K562 (cell line): ENCODE data around the gene RND1. TPM values are rescaled to one million over a fixed set of nuclear protein-coding genes. Genes with fewer than 3 reads are reported as not detected.
"Not testable (repeated sequence)": the region's sequence is repeated elsewhere in the genome, so short reads cannot be mapped to it uniquely, and the experiment has no call there.

Source experiments
- ATAC-seq: fragments of 200-7000 bp; cut with Tn5 transposase; 3 replicates; pipeline ENCODE4 v1.9.1; 2020; ENCODE audit warnings: moderate library complexity
- BruUV-seq: library from RNA; stranded (reverse); fragments of 400-500 nt; replicated peaks from 2 replicates; lab custom pipeline; 2021; lab: Mats Ljungman, UMichigan
- CTCF ChIA-PET: fragments of 300-600 bp; formaldehyde crosslinking; extraction: SDS; loops from one replicate; lab custom pipeline; 2021; ENCODE audit warnings: low intra/inter-chr PET ratio; lab: Yijun Ruan, JAX
- POLR2A ChIA-PET: fragments of 300-600, 350-650 bp; sonication (Branson Sonifier 250); formaldehyde crosslinking; extraction: SDS; loops from one replicate; lab custom pipeline; 2021; ENCODE audit warnings: antibody characterized with exemption, inconsistent platforms; lab: Yijun Ruan, JAX
- DNase-seq, 4 experiments: peaks; one replicate each; pipeline versions ENCODE4 v3.0.0 to v3.0.0-alpha.2; 2011 to 2018; ENCODE audit warnings: low spot score in 3 of 4, mixed read lengths in 3 of 4; ENCODE audit errors: extremely low read depth in 1 of 4
- FAIRE-seq: peaks from 2 replicates; lab custom pipeline; 2011; peaks lifted over from hg19 to GRCh38; lab: Jason Lieb, UNC
- H2AFZ ChIP-seq: 2 replicates; pipeline ENCODE4 v1.6.0; 2011; ENCODE audit warnings: low read depth, low read length, control low read depth, inconsistent platforms
- H3K27ac ChIP-seq: fragments of 200-600 bp; 3 replicates; pipeline ENCODE4 v1.8.0; 2011; ENCODE audit warnings: low read depth, mild to moderate bottlenecking, control low read depth, inconsistent platforms, low read length, moderate library complexity, mixed read lengths; ENCODE audit errors: extremely low read depth
- H3K27me3 ChIP-seq, 2 experiments: fragments of 300-600 bp in 1 of 2; 2 replicates in 1 of 2; 3 replicates in 1 of 2; pipeline versions ENCODE4 v1.6.0 to v1.8.0; 2011; ENCODE audit warnings: inconsistent platforms in 2 of 2, low read length in 2 of 2, mild to moderate bottlenecking in 1 of 2, mixed read lengths in 1 of 2, moderate library complexity in 1 of 2; ENCODE audit not compliant: control insufficient read depth in 2 of 2, insufficient read depth in 2 of 2
- H3K36me3 ChIP-seq: fragments of 300-600 bp; 3 replicates; pipeline ENCODE4 v1.8.0; 2011; ENCODE audit warnings: mild to moderate bottlenecking, low read length, inconsistent platforms; ENCODE audit not compliant: control insufficient read depth, insufficient read depth
- H3K4me1 ChIP-seq, 2 experiments: fragments of 200-600 bp in 1 of 2; replicated peaks in 1 of 2; 2 replicates in 1 of 2; 3 replicates in 1 of 2; pipeline versions ENCODE4 v1.5.1 to v1.8.0; 2011; ENCODE audit warnings: inconsistent platforms in 2 of 2, low read length in 2 of 2, mild to moderate bottlenecking in 1 of 2, mixed read lengths in 1 of 2, moderate library complexity in 1 of 2; ENCODE audit not compliant: control insufficient read depth in 2 of 2, insufficient read depth in 2 of 2
- H3K4me2 ChIP-seq: 2 replicates; pipeline ENCODE4 v1.6.1; 2011; ENCODE audit warnings: low read length, control low read depth, inconsistent platforms, mixed read lengths; ENCODE audit not compliant: insufficient read depth
- H3K4me3 ChIP-seq: fragments of 200-600 bp; sonication (generic), shearing (Covaris generic); 2 replicates; pipeline ENCODE4 v1.5.1; 2016; ENCODE audit warnings: control low read depth, inconsistent platforms
- H3K79me2 ChIP-seq: fragments of 200-600 bp; 3 replicates; pipeline ENCODE4 v1.8.0; 2011; ENCODE audit warnings: low read length, inconsistent platforms; ENCODE audit not compliant: control insufficient read depth, insufficient read depth
- H3K9ac ChIP-seq, 2 experiments: 2 replicates each; pipeline versions ENCODE4 v1.6.0 to v1.6.1; 2011; ENCODE audit warnings: low read depth in 2 of 2, low read length in 2 of 2, control low read depth in 1 of 2, inconsistent platforms in 1 of 2, mild to moderate bottlenecking in 1 of 2, mixed read lengths in 1 of 2; ENCODE audit not compliant: insufficient read depth in 1 of 2
- H3K9me1 ChIP-seq: one replicate; pipeline ENCODE4 v1.6.0; 2011; ENCODE audit warnings: inconsistent platforms, mild to moderate bottlenecking, low read length, moderate library complexity; ENCODE audit not compliant: control insufficient read depth, insufficient read depth
- H3K9me3 ChIP-seq: replicated peaks from 2 replicates; pipeline ENCODE4 v1.5.1; 2011; ENCODE audit warnings: low read depth, low read length, inconsistent platforms; ENCODE audit not compliant: control insufficient read depth, insufficient read depth
- H4K20me1 ChIP-seq: replicated peaks from 2 replicates; pipeline ENCODE4 v1.6.1; 2011; ENCODE audit warnings: low read length, inconsistent platforms, mixed read lengths; ENCODE audit not compliant: control insufficient read depth, insufficient read depth
- ARNT ChIP-seq, 2 experiments: fragments of 450-650 bp; IDR thresholded peaks; 2 replicates each; pipeline ENCODE4 v1.6.1; 2016; ENCODE audit warnings: mild to moderate bottlenecking in 1 of 2
- CBFA2T3 ChIP-seq: fragments of 450-650 bp; IDR thresholded peaks from 2 replicates; pipeline ENCODE4 v1.6.1; 2017
- FOXJ3 ChIP-seq: sonication (generic); formaldehyde crosslinking; IDR thresholded peaks from 2 replicates; pipeline ENCODE4 v1.4.0; 2020; ENCODE audit warnings: mild to moderate bottlenecking, missing genetic modification reagents
- HDAC3 ChIP-seq: fragments of 450-650 bp; IDR thresholded peaks from 2 replicates; pipeline ENCODE4 v1.6.1; 2018; ENCODE audit warnings: borderline replicate concordance, mild to moderate bottlenecking, moderate library complexity; ENCODE audit not compliant: partially characterized antibody
- HMGN3 ChIP-seq: IDR thresholded peaks from 2 replicates; pipeline ENCODE4 v1.6.1; 2011; ENCODE audit warnings: borderline replicate concordance, low read depth, mild to moderate bottlenecking, mixed read lengths, low read length; ENCODE audit not compliant: insufficient read length; ENCODE audit errors: extremely low read depth
- MAZ ChIP-seq, 2 experiments: fragments of 450-650 bp in 1 of 2; sonication (generic) in 1 of 2; formaldehyde crosslinking; IDR thresholded peaks in 1 of 2; conservative IDR thresholded peaks in 1 of 2; 2 replicates each; pipeline versions ENCODE4 v1.4.0 to v1.5.0; 2020; ENCODE audit warnings: mild to moderate bottlenecking in 1 of 2, missing genetic modification reagents in 1 of 2
- MTA1 ChIP-seq: fragments of 450-650 bp; IDR thresholded peaks from 2 replicates; pipeline ENCODE4 v1.6.1; 2017; ENCODE audit warnings: borderline replicate concordance
- SLC30A9 ChIP-seq: fragments of 250-450 bp; sonication (Bioruptor Pico); IDR thresholded peaks from 2 replicates; pipeline ENCODE4 v1.8.0; 2022; ENCODE audit warnings: mild to moderate bottlenecking, moderate library complexity
- SP2 ChIP-seq: IDR thresholded peaks from 2 replicates; pipeline ENCODE4 v1.6.1; 2011; ENCODE audit warnings: mild to moderate bottlenecking, low read depth, low read length, moderate library complexity; ENCODE audit not compliant: poor library complexity, severe bottlenecking; ENCODE audit errors: extremely low read depth
- STAG1 ChIP-seq: sonication (generic); formaldehyde crosslinking; IDR thresholded peaks from 2 replicates; pipeline ENCODE4 v1.5.0; 2020; ENCODE audit warnings: missing genetic modification reagents, borderline replicate concordance
- STAT5A ChIP-seq: IDR thresholded peaks from 2 replicates; pipeline ENCODE4 v1.6.1; 2012; ENCODE audit warnings: low read length, inconsistent platforms, borderline replicate concordance
- TAF9B ChIP-seq: fragments of 450-650 bp; IDR thresholded peaks from 2 replicates; pipeline ENCODE4 v1.6.1; 2018; ENCODE audit warnings: mild to moderate bottlenecking; ENCODE audit not compliant: partially characterized antibody
- TCF3 ChIP-seq: sonication (generic); formaldehyde crosslinking; IDR thresholded peaks from 2 replicates; pipeline ENCODE4 v1.4.0; 2020; ENCODE audit warnings: mild to moderate bottlenecking, missing genetic modification reagents
- TFAM ChIP-seq: fragments of 250-450 bp; sonication (Bioruptor Pico); conservative IDR thresholded peaks from 2 replicates; pipeline ENCODE4 v1.5.0; 2021; ENCODE audit warnings: mild to moderate bottlenecking, moderate library complexity
- TSC22D4 ChIP-seq: fragments of 450-650 bp; IDR thresholded peaks from 2 replicates; pipeline ENCODE4 v1.6.1; 2016; ENCODE audit warnings: missing genetic modification characterization, missing biosample characterization, control low read depth
- ZEB2 ChIP-seq: fragments of 450-650 bp; IDR thresholded peaks from 2 replicates; pipeline ENCODE4 v1.6.1; 2016
- WGBS: fragments of 100-300 bp; shearing (Covaris generic); methylation state at CpG from one replicate; pipeline ENCODE4 v1.1.6; 2016; ENCODE audit warnings: low coverage, mixed read lengths; ENCODE audit not compliant: insufficient coverage; ENCODE audit errors: missing lambda C conversion rate; 5-methylcytosine and 5-hydroxymethylcytosine counted together
- in situ Hi-C: fragments of 300-500 bp; cut with MboI; formaldehyde crosslinking; loops from 4 replicates; pipeline ENCODE4 v1.15.0; 2018; ENCODE audit warnings: inconsistent platforms, mixed read lengths
- intact Hi-C: fragments of 100-400 bp; cut with micrococcal nuclease; formaldehyde crosslinking; loops from 2 replicates; pipeline ENCODE4 v1.14.2; 2022
- polyA plus RNA-seq, 8 experiments: library from polyadenylated mRNA; depleted of rRNA in 4 of 8; stranded (reverse) in 5 of 8; unstranded in 3 of 8; fragments of >200 nt; fragmentation: Nextera tagmentation in 2 of 8; fragmentation: Illumina TruSeq in 1 of 8; extraction: Ambion mirVana in 2 of 8; extraction: Trizol in 1 of 8; gene quantifications; 2 replicates each; pipeline versions ENCODE4 v1.2.1 to v1.2.3, GENCODE V29; 2011 to 2014; ENCODE audit warnings: inconsistent platforms in 1 of 8, missing spikeins in 1 of 8
- total RNA-seq, 7 experiments: library from RNA; depleted of rRNA in 6 of 7; stranded (reverse); fragments of >200 nt in 6 of 7; fragmentation: Illumina TruSeq in 2 of 7; extraction: Trizol in 2 of 7; gene quantifications; 2 replicates each; pipeline versions ENCODE4 v1.2.1 to v1.2.3, GENCODE V29; 2011 to 2021; ENCODE audit warnings: low replicate concordance in 1 of 7

The RND1 gene
- total and polyA plus RNA-seq, 9 of the 15 experiments (the other 6 are each of a cell fraction or from before 2014, with no cell fraction given): 0.18 to 0.78 (median 0.58) TPM; not detected in 2

DNA sequence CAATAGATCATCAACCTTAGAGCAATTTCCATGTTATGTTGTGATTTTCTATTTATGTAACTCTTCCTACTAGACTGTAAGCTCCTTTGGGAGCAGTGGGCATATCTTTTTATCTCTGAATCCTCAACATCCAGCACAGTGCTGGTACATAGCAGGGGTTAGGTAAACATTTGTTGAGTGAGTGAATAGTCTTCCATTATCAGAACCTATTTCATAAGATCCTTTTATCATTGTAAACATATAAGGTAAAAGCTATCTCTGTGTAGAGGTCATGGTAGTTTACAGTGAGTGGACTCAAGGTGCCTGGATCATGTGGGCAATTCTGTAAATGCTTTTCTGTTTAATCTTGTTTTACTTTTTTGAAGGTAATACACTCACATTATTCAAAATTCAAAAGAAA lies 44.5 kb upstream of the RND1 start:
- no peaks in the 10 kb centered on the region; a peak in 1 of 5 replicates for H3K4me1 ChIP-seq
- no peak for ATAC-seq
- no peaks in the 10 kb centered on the region for H3K36me3 ChIP-seq
- H3K4me3 ChIP-seq: no peak overlapping the region
- H3K9me1 ChIP-seq: no peaks in the 10 kb centered on the region
- no peaks in the 10 kb centered on the region for H3K9me3 ChIP-seq
- ChIA-PET POLR2A (interaction anchor here (0.9 kb wide), 1 partner anchor 29 kb away, joined by 4 read pairs; no protein-coding TSS in a partner anchor), CTCF (no interaction called here)
- no peak overlapping the region for H2AFZ ChIP-seq
- in situ Hi-C loops (no loop called here), intact Hi-C loops (no loop called here)
- FAIRE-seq: no peak
- no TSS peak for BruUV-seq
- no peaks in the 10 kb centered on the region for H3K79me2 ChIP-seq
- no peak overlapping the region for H3K4me2 ChIP-seq
- H3K27ac ChIP-seq: no peak overlapping the region
- H3K9ac ChIP-seq: no peak overlapping the region
- TF ChIP-seq ZEB2 (no peak), MAZ (CRISPR knock-in tag; conservative IDR thresholded peaks at IDR 0.05 in 1 of 2, IDR thresholded peaks at IDR 0.05 in 1 of 2) (no peak), SLC30A9 (CRISPR knock-in tag) (no peak), CBFA2T3 (no peak), FOXJ3 (no peak), TFAM (CRISPR knock-in tag) (no peak), HMGN3 (no peak), STAG1 (CRISPR knock-in tag) (no peak), ARNT (IDR thresholded peaks at IDR 0.05) (no peak), STAT5A (no peak), TSC22D4 (no peak), MTA1 (no peak), HDAC3 (no peak), SP2 (no peak), TCF3 (CRISPR knock-in tag) (no peak), TAF9B (no peak)
- DNase-seq: no peak
- H3K27me3 ChIP-seq: peaks cover 0 to 3% of the 10 kb centered on the region in 2 experiments; a peak in 1 of 5 replicates
- no peaks in the 10 kb centered on the region for H4K20me1 ChIP-seq

DNA sequence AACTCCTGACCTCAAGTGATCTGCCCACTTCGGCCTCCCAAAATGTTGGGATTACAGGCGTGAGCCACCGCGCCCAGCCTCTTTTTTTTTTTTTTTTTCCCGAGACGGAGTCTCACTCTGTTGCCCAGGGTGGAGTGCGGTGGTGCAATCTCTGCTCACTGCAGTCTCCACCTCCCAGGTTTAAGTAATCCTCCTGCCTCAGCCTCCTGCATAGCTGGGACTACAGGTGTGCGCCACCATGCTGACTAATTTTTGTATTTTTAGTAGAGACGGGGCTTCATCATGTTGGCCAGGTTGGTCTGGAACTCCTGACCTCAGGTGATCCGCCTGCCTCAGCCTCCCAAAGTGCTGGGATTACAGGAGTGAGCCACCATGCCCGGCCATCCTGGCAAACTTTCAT lies 44.0 kb upstream of the RND1 start:
- H3K36me3 ChIP-seq, H3K9ac ChIP-seq, H4K20me1 ChIP-seq, H3K9me3 ChIP-seq, H3K4me1 ChIP-seq, H2AFZ ChIP-seq, H3K9me1 ChIP-seq, intact Hi-C loops, ATAC-seq, H3K79me2 ChIP-seq, H3K27me3 ChIP-seq, H3K27ac ChIP-seq, CTCF ChIA-PET, H3K4me3 ChIP-seq, DNase-seq, in situ Hi-C loops, H3K4me2 ChIP-seq, FAIRE-seq, BruUV-seq: not testable (repeated sequence)
- POLR2A ChIA-PET: interaction anchor here (0.9 kb wide), 1 partner anchor 29 kb away, joined by 4 read pairs; no protein-coding TSS in a partner anchor
- WGBS: 34% methylated on average over 6 of the region's 11 CpGs
